Measurements from ENCODE around the gene SSBP2.

DNA sequence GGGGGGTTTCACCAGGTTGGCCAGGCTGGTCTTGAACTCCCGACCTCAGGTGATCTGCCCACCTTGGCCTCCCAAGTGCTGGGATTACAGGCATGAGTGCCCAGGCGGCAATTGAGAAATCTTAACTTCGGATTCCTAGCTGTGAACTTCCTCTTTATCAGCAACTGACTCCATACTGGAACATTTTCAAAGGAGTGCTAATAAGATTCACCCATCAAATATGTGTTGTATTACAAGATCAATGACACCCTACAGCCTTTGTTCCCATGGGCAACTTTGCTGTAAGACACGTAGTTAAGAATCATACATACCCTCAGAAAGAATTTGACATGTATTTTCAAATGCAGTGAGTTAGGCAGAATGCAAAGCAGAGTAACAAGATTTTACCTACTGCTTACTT lies 333.8 kb downstream of the SSBP2 start:
- TF ChIP-seq RAD21 (IDR thresholded peaks at IDR 0.05; ENCODE audit: low read depth) (no peak), SRF (IDR thresholded peaks at IDR 0.05; ENCODE audit: low read depth) (no peak), POLR2A (IDR thresholded peaks at IDR 0.05; ENCODE audit: borderline replicate concordance, extremely low read depth, insufficient read depth, insufficient read length) (no peak), EGR1 (IDR thresholded peaks at IDR 0.05; ENCODE audit: low read depth) (no peak), EZH2phosphoT487 (IDR thresholded peaks at IDR 0.05; ENCODE audit: borderline replicate concordance) (no peak), POLR2AphosphoS5 (IDR thresholded peaks at IDR 0.05; ENCODE audit: low read depth, low read length) (no peak), EZH2 (IDR thresholded peaks at IDR 0.05) (no peak), TCF7L2 (IDR thresholded peaks at IDR 0.05; ENCODE audit: borderline replicate concordance, extremely low read depth, insufficient read depth, insufficient read length) (no peak), SIN3A (IDR thresholded peaks at IDR 0.05; ENCODE audit: low read depth) (no peak)
- TF ChIP-seq, protein P1, sequence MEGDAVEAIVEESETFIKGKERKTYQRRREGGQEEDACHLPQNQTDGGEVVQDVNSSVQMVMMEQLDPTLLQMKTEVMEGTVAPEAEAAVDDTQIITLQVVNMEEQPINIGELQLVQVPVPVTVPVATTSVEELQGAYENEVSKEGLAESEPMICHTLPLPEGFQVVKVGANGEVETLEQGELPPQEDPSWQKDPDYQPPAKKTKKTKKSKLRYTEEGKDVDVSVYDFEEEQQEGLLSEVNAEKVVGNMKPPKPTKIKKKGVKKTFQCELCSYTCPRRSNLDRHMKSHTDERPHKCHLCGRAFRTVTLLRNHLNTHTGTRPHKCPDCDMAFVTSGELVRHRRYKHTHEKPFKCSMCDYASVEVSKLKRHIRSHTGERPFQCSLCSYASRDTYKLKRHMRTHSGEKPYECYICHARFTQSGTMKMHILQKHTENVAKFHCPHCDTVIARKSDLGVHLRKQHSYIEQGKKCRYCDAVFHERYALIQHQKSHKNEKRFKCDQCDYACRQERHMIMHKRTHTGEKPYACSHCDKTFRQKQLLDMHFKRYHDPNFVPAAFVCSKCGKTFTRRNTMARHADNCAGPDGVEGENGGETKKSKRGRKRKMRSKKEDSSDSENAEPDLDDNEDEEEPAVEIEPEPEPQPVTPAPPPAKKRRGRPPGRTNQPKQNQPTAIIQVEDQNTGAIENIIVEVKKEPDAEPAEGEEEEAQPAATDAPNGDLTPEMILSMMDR (IDR thresholded peaks at IDR 0.05 in 2 of 3, conservative IDR thresholded peaks at IDR 0.05 in 1 of 3; ENCODE audit: borderline replicate concordance in 1 of 3, insufficient read depth in 1 of 3, low read depth in 2 of 3, low read length in 2 of 3) = no peak
- TF ChIP-seq, protein P2, sequence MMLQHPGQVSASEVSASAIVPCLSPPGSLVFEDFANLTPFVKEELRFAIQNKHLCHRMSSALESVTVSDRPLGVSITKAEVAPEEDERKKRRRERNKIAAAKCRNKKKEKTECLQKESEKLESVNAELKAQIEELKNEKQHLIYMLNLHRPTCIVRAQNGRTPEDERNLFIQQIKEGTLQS (IDR thresholded peaks at IDR 0.05) = no peak

All from HCT116 (cell line).